Measurements from ENCODE around the gene VPREB1.
A peak's percentile ranks its signal among the peaks of the same experiment; 100 is the strongest.

Gene VPREB1

DNA sequence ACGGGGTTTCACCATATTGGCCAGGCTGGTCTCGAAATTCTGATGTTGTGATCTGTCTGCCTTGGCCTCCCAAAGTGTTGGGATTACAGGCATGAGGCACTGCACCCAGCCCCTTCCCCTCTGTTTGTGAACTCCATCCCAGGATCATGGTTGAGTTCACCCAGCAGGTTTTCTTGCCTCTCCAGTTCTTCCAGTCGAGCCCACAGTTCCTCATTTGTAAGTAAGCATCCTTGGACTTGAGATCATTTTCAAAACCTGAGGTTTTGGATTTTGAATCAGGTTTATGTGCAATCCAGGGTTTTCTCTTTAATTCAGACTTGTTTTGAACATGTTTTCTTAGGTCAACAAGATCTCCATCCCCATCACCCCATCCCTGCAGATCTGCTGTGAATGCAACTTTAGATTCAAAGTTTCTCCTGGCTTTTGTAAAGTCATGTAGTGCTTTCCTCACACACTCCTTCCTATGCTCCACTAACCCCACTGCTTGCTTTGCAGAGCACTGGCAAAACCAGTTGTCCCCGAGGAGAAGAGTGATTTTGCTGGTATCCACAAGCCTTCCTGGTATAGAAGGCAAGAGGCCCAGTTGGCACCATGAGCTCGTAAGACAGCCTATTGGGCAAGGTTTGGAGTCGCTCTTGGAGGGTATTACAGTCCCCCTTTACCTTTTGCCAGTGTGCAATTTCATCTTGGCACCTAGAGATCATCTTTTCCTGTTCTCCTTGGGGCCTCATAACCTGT is 14.7 kb upstream of the VPREB1 start:
- H3K27me3 ChIP-seq (replicated peaks), result no peaks in the 10 kb centered on the region
- in situ Hi-C loops (cut with HindIII; ENCODE audit: low pct_ligation_motif_present, low sequenced_read_pairs), result no loop called here
- H3K36me3 ChIP-seq (replicated peaks), result no peaks in the 10 kb centered on the region
- TF ChIP-seq, protein P1, sequence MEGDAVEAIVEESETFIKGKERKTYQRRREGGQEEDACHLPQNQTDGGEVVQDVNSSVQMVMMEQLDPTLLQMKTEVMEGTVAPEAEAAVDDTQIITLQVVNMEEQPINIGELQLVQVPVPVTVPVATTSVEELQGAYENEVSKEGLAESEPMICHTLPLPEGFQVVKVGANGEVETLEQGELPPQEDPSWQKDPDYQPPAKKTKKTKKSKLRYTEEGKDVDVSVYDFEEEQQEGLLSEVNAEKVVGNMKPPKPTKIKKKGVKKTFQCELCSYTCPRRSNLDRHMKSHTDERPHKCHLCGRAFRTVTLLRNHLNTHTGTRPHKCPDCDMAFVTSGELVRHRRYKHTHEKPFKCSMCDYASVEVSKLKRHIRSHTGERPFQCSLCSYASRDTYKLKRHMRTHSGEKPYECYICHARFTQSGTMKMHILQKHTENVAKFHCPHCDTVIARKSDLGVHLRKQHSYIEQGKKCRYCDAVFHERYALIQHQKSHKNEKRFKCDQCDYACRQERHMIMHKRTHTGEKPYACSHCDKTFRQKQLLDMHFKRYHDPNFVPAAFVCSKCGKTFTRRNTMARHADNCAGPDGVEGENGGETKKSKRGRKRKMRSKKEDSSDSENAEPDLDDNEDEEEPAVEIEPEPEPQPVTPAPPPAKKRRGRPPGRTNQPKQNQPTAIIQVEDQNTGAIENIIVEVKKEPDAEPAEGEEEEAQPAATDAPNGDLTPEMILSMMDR (IDR thresholded peaks at IDR 0.05; ENCODE audit: low read depth, low read length, missing control alignments), result no peak
- H3K27ac ChIP-seq, result no peak overlapping the region
- H3K4me3 ChIP-seq (ENCODE audit: low read depth, low read length), result no peak overlapping the region
- DNase-seq, result no peak

DNA sequence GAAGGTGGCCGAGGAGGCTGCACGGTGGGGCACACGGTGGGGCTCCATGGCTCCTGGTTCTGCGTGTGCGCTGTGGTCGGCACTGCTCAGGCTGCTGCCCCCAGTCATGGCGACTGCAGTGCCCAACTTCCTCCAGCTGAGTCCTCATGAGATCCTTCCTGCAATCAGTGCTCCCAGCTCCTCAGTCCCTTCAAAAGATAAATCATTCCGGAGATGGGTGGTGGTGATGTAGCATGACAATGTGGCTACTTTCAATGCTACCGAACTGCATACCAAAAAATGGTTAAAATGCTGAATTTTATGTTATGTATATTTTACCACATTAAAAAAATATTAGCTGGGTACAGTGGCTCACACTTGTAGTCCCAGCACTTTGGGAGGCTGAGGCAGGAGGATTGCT is 14.1 kb upstream of the VPREB1 start:
- no peaks in the 10 kb centered on the region for H3K27me3 ChIP-seq (replicated peaks)
- no peak for DNase-seq
- in situ Hi-C loops (cut with HindIII; ENCODE audit: low pct_ligation_motif_present, low sequenced_read_pairs), result no loop called here
- TF ChIP-seq, protein P1 (IDR thresholded peaks at IDR 0.05; ENCODE audit: low read depth, low read length, missing control alignments), result no peak
- no peaks in the 10 kb centered on the region for H3K36me3 ChIP-seq (replicated peaks)
- H3K4me3 ChIP-seq (ENCODE audit: low read depth, low read length), result no peak overlapping the region
- no peak overlapping the region for H3K27ac ChIP-seq

DNA sequence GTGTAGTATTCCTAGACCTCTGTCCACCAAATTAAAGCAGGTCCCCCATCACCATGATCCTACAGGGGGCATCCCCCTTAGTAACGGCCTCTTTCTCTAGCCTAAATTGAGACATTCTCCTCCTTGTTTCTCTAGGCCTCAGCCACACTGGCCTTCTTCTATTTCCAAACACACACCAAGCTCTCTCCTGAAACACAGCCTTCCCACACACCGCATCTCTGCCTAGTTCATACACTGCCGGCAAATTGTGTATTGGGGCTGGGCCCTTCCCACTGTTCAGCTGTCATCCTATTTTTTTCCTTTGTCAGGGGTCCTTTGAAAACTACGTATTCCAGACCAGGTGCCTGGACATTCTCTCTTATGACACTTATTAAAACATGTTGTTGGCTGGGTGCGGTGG is 11.5 kb upstream of the VPREB1 start:
- Histone ChIP-seq H3K36me3 (replicated peaks) (no peaks in the 10 kb centered on the region), H3K27ac (no peak overlapping the region), H3K4me3 (ENCODE audit: low read depth, low read length) (no peak overlapping the region), H3K27me3 (replicated peaks) (no peaks in the 10 kb centered on the region)
- TF ChIP-seq, protein P1 (IDR thresholded peaks at IDR 0.05; ENCODE audit: low read depth, low read length, missing control alignments), result no peak
- DNase-seq, result no peak
- in situ Hi-C loops (cut with HindIII; ENCODE audit: low pct_ligation_motif_present, low sequenced_read_pairs), result no loop called here

DNA sequence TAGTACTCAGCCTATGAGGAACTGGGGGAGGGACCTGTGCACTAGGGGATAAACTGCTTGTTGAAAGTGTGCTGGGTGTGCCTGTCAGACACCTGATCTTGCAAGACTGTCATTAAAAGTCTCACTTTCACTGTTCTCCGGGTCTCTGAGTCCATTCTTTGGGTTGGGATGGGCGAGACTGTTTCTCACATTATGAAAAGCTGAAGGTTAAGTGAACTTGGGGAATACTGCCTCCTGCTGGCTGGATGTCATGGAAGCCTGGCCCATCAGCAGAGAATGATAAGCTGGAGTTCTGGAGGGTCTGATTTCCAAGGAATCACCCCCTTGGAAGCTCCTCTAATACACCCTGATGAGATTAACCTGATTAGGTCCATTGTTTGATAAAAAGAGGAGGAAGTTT is 9.0 kb upstream of the VPREB1 start:
- H3K27me3 ChIP-seq (replicated peaks), result peaks cover 2% of the 10 kb centered on the region
- DNase-seq, result no peak
- in situ Hi-C loops (cut with HindIII; ENCODE audit: low pct_ligation_motif_present, low sequenced_read_pairs), result no loop called here
- H3K27ac ChIP-seq, result no peak overlapping the region
- TF ChIP-seq, protein P1 (IDR thresholded peaks at IDR 0.05; ENCODE audit: low read depth, low read length, missing control alignments), result peak; percentile 62
- no peak overlapping the region for H3K4me3 ChIP-seq (ENCODE audit: low read depth, low read length)
- no peaks in the 10 kb centered on the region for H3K36me3 ChIP-seq (replicated peaks)

DNA sequence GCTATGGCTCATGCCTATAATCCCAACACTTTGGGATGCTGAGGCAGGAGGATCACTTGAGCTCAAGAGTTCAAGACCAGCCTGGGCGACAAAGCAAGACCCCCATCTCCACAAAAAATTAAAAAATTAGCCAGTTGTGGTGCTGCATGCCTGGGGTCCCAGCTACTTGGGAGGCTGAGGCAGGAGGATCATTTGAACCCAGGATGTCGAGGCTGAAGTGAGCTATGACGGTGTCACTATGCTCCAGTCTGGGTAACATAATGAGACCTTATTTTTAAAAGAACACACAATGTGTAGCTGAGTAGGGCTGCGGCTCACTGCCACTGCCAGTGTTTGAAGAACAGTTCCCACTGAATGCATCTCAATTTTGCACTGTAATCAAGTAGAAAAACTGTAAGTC is 7.1 kb upstream of the VPREB1 start:
- H3K4me3 ChIP-seq (ENCODE audit: low read depth, low read length), result no peak overlapping the region
- in situ Hi-C loops (cut with HindIII; ENCODE audit: low pct_ligation_motif_present, low sequenced_read_pairs), result no loop called here
- TF ChIP-seq, protein P1 (IDR thresholded peaks at IDR 0.05; ENCODE audit: low read depth, low read length, missing control alignments), result no peak
- peaks cover 2% of the 10 kb centered on the region for H3K27me3 ChIP-seq (replicated peaks)
- no peaks in the 10 kb centered on the region for H3K36me3 ChIP-seq (replicated peaks)
- no peak for DNase-seq
- no peak overlapping the region for H3K27ac ChIP-seq

Measured in brain microvascular endothelial cell (primary cell).